ENCODE data around the gene JAM2.

JAM2 gene

DNA sequence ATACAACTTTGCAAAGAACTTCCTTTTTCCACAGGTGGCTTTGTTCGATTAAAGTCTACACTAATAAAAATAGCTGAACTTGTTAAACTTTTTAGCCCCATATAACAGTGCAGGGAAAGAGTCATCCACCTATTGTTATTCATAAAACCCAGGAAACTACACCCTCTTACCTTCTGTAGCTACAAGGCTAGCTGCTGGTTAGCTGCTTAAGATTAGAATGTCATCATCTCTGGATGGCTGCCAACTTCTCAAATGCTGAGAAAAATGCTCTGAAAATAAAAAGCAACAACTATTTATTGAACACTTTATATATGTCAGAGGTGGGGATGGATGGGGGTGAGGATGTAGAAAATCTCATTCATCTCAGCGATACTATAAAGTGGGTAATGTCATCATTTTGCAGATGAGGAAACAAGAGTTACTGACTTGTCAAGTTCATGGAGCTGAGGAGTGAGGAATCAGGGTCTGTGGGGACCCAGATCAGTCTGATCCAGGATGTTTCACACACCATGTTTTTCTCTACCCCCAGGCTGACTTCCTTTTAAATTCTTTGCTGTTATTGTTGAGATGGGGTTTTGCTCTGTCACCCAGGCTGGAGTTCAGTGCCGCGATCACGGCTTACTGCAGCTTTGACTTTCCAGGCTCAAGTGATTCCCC lies 78.6 kb downstream of the JAM2 start:
- no peak for DNase-seq (ENCODE audit: low spot score)
- no peak for FAIRE-seq

DNA sequence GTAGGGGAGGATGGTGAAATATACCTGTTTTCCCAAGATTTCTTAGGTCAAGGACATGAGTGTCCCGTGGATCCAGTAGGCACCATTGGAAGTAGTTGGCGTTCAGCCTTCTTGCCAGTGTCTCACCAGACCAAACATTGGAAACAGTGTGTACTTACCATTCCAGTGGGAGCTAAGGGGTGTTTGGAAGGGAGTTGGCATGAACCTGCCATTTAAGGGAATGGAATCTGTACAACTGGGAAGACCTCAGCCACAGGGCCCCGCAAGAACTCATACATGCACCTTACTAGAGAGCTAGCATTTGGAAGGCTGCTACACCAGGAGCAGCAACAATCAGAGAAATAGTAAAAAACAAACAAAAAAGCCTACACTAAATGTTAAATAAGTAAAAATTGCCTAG lies 82.9 kb downstream of the JAM2 start:
- FAIRE-seq (no peak), DNase-seq (ENCODE audit: low spot score) (no peak)

DNA sequence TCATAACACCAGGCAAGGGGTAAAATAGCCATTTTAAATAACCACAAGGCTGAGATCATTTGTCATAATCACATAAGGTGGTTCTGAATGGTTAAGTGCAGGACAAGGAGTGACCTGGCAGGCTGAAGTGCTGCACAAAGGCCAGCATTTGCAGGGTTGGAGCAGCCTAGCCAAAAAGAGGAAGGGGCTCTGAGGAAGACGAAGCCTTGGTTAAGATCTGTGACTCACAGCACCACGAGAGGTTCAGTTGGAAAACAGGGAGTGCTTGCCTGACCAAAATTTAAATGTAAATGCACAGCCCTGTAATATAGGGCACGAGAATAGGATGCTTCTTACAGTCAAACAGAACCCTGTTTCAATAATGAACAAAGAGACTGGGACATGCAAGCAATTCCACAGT lies 83.6 kb downstream of the JAM2 start:
- no peak for DNase-seq (ENCODE audit: low spot score)
- no peak for FAIRE-seq

DNA sequence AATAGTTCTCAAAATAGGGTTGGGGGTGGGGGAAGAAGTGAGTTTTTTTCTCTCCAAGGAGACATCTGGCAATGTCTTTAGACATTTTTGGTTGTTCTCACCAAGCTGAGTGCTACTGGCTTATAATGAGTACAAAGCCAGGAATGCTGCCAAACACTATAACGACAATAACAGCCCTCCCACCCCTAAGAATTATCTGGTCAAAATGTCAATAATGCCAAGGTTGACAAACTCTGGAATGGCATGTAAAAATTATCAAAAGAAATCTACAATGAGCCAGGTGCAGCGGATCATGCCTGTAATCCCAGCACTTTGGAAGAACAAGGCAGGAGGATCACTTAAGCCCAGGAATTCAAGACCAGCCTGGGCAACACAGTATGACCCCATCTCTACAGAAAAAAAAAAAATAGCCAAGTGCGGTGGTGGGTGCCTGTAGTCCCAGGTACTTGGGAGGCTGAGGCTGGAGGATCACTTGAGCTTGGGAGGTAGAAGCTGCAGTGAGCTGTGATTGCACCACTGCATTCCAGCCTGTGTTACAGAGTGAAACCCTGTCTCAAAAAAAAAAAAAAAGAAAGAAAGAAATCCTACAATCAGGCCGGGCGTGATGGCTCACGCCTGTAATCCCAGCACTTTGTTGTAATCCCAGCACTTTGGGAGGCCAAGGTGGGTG lies 93.2 kb downstream of the JAM2 start:
- FAIRE-seq (no peak), DNase-seq (ENCODE audit: low spot score) (no peak)

DNA sequence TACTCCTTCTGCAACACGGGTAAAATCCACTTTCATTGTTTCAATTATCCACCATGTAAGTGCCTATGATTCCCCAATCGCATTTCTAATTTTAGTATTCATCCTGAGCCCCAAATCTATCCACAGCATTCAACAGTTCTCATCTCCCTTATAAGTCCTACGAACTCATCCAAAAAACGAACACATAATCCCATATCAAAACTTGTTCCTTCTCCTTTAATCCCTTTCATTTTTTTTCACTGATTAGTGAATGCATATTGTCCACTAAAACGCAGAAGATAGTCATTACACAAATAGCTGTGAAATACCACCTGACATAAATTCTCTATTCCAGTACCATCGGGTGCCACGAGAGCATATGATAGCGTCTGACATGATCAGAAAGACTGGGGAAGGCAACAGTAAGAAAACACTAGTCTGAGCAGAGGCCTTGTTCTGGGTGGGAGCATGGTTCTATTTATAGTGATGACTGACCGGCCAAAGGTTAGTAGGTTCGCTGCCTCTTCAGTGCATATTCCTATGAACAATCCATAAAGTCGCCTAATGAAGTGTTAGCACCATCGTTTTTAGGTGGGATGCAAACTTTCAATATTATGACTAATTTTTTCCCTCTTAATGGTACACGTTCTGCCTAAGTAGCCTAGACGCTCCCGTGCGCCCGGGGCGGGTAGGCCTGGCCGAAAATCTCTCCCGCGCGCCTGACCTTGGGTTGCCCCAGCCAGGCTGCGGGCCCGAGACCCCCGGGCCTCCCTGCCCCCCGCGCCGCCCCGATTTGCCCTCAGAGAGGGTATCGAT lies 95.0 kb downstream of the JAM2 start:
- peak; percentile 26 for DNase-seq (ENCODE audit: low spot score)
- FAIRE-seq = no peak

DNA sequence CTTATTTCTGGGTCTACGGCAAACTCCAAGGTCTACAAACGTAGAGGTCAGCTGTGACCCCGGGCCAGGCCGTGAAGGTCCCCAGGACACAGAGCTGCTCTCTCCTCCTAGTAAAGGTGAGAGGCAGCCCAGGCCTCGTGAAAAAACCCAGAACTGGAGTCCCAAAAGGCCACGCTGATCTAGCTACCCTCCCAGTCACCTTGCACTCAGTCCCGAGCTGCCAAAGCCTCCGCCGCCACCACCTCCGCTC lies 95.5 kb downstream of the JAM2 start:
- DNase-seq (ENCODE audit: low spot score) = no peak
- no peak for FAIRE-seq

DNA sequence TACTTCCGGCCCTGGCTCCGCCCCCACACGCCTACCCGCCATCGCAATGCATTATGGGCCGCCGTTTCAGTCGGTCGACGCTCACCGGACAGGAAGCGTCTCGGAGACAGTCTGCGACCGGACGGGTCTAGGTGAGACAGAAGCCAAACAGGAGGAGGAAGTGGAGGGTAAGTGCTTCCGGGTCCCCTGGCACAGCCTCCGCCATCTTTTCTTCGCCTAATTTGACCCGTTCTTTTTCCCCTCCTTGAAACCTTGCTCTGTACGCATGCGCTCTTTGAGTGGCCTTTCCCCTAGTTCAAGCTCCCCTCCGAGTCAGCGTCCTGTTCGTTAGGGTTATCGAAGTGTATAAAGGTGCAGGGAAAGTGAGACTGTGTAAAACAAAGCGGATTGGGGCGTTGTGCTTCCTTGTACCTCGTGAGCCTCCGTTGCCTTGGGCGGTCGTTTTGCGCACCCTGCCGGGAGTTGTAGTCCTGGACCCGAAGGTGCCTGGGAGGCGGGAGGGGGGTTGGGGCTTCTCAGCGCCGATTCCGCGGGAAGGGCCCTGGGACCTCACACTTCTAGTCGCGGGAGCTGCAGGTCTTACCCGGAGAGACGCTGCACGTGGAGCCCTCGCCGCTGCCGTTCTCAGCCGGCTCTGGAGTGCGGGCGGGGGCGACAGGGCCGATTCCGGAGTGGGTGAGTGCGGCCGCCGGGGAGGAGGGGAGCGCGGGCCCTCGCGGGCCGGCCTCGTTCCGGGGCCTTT lies 96.0 kb downstream of the JAM2 start, which contains the start of the genes ATP5PF and GABPA:
ATP5PF (minus strand) TSS at position 1 of the 742 bp plus-strand sequence. CDS start 5,110 bp downstream, outside the sequence.
GABPA (plus strand) TSS at position 69 of the 742 bp plus-strand sequence. CDS start 6,627 bp downstream, outside the sequence.
- FAIRE-seq = peak; percentile 89

DNA sequence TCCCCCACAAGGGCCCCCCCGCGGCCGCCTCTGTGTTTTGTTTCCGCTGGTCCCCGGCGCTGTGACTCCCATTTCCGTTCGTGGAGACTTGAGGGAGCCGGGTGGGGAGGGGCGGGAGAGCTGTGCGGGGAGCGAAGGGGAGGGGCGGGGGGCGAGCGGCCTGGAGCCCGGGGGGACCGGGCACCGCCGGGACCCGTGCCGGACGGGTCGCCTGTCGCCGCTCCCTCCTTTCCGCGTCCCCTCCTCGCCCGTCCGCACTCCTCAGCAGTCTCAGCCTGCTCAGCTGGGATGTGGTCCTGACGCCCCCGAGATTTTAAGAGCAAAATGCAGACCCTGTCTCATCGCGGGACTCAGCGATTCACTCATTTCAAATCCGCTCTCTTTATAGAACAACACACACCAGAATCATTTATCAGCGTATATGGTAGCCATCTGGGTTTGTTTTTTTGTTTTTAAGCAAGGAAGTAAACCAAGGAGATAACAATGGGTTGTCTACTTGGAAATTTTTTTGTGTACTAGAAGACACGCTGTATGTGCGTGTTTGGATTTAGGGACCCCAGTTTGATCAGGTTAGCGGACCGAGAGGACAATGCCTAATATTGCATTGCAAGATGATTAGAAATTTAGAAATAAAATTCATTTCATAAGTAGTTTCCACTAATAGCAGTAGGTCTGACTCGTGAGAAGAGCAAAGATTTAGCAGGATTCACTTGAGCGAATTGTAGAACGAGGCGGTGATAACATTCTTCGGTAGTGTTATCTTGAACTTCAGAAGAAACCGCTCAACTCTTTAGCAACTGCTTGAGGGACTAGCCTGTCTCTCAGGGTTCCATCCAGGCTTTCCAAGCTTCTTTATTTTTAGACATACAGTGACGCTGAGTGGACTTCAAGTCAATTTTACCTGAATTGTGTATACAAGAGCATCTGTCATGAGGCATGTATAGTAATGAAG lies 96.9 kb downstream of the JAM2 start:
- no peak for FAIRE-seq

More for the DNA sequence above, 96.0 kb downstream of the JAM2 start, which contains the start of the genes ATP5PF and GABPA:
- DNase-seq (ENCODE audit: low spot score) = peak; percentile 97

DNA sequence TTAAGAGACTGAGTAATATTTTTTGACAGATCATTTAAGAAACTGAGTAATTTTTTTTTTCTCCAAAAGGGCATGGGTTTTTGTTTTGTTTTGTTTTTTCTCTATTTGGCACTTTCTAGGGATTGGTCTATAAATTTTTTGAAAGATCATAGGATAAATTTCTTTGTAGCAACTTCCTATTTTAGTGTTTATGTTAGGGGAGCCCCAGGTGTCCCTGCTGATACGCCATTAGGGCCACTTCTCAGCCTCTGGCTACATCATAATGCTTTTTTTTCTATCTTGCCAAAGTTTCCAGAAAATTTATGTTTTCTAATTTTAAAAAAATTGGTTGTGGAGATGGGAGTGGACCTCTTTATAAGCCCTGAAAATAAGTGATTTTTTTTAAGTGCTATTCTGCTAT lies 98.4 kb downstream of the JAM2 start:
- no peak for DNase-seq (ENCODE audit: low spot score)
- no peak for FAIRE-seq

More for the DNA sequence above, 96.9 kb downstream of the JAM2 start:
- peak; percentile 60 for DNase-seq (ENCODE audit: low spot score)

DNA sequence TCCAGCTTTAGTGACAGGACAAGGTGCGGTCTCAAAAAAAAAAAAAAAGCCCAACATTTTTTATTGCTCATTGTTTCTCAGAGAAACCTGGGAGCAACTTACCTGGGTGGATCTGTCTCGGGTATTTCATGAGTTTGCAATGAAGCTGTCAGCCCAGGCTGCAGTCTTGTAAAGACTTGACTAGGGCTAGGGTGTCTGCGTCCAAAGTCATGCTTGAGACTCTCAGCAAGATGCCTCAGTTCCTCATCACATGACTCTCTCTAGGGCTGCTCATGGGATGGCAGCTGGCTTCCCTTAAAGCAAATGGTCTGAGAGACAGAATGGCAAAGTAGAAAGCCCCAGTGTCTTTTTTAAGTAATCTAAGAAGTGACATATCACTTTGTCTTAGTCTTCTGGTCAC lies 103.8 kb downstream of the JAM2 start:
- DNase-seq (ENCODE audit: low spot score) (no peak), FAIRE-seq (no peak)

DNA sequence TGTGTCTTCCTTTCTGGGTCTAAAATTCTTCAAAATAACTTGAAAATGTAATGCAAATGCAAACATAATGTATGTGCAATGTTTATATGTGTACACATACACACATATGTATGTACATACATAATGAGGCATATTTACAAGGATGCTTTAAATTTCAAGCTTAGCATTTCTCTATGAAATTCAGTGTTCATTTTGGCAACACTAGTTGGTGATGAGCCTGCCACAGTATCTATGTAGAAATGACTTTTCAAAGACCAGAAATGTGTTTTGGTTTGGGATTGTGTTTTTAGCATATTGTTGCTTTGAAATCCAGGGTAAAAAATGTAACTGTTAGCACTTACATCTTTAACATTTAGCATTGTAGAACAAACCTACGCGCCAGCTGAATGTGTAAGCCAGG lies 105.8 kb downstream of the JAM2 start:
- no peak for DNase-seq (ENCODE audit: low spot score)
- FAIRE-seq = no peak

DNA sequence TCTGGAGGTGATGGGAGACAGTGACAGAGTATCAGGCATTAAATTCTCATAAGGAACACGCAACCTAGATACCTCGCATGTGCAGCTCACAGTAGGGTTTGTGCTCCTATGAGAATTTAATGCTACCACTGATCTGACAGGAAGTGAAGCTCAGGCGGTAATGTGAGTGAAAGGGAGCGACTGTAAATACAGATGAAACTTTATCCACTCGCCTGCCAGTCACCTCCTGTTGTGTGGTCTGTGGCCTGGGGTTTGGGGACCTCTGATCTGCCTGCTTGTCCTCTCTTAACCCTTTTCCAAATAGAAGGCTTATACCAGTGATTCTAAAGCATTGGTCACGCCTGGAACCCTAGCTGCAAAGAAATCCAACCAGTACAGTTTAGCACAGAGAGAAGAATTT lies 111.0 kb downstream of the JAM2 start:
- DNase-seq (ENCODE audit: low spot score) (no peak), FAIRE-seq (no peak)

DNA sequence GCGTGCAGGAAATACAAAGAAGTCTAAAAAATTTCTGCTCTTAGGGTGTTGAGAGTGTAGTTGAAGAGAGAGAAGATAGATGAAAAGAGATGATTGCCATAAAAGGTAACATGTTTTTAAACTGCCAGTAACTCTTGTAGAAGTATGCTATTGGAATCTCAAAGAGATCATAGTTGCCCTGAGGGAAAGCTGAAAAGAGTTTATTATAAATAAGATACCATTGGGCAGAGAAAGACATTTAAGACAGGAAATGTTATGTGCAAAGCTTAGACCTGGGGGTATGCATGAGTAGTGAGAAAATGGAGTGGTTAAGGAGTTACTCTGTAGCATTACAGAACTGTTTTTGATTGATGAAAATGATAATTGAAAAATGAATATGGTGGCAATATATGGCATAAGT lies 113.4 kb downstream of the JAM2 start:
- no peak for FAIRE-seq
- no peak for DNase-seq (ENCODE audit: low spot score)

DNA sequence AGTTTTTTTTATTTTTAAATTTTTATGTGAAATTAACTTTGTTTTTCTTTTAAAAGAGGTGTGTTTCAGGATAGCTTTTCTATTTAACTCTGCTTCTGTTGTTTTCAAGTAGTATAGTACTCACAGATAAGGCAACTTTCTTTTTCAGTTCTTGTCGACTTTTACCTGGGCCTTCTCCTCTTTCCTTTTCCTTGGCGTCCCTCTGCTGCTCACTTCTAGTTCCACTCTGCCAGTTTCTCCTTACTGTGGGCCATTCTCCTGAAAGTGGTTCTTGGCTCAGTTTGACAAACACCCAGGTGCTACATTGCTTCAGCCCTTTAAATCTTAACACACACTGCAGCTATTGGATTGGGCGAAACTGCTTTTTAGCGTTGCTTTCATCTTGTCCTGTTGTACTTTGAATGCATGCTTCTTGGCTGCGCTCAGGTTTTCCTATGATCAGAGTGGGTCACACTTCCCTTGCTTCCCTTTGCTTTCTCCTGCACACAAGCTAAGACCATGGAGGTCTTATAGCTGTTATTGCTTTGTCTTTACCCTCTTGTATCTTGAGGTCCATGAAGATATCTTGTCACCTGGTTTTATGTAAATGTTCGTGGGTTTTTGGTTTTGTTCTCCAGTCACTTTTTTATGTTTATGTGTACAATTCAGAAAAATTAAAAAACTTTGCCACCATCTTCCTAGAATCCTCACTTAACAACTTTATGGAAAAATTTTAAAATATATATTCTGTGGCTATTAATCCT lies 117.3 kb downstream of the JAM2 start:
- no peak for FAIRE-seq
- DNase-seq (ENCODE audit: low spot score) = no peak

DNA sequence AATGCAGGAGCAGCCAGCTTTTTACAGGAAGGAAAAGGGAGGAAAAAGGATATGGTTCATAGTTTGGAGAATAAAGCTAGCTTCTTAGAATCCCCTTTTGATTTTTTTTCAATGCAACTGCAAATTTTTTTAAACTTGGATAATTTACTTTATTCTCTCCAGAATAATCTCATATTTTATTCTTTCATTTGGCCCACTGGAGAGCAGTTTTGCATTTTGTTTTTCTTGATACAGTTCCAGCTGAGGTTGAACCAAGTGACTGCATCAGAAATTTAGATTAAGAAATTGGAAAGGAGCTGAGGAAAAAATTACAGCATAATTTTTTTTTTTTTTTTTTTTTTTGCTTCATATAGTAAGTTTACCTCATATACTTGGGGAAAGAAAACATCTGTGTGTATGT lies 118.5 kb downstream of the JAM2 start:
- FAIRE-seq (no peak), DNase-seq (ENCODE audit: low spot score) (no peak)

DNA sequence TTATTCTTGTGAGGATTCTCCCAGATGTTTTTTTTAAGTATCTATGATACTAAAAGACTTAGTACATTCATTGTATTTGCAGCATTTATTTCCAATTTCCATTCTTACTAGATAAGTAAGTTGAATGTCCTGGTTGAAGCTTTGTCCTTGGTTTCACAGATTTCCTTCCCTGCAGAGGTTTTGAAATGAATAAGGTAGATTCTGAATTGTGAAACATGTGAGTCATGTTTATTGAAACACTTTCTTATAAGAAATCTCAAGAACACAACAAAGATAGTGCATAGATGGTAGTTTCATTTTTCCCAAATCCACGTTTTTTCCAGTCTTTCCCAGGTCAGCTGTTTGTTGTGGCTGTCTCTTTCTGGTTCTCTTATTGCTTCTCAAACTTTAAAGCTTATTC lies 120.5 kb downstream of the JAM2 start:
- DNase-seq (ENCODE audit: low spot score) (no peak), FAIRE-seq (no peak)

DNA sequence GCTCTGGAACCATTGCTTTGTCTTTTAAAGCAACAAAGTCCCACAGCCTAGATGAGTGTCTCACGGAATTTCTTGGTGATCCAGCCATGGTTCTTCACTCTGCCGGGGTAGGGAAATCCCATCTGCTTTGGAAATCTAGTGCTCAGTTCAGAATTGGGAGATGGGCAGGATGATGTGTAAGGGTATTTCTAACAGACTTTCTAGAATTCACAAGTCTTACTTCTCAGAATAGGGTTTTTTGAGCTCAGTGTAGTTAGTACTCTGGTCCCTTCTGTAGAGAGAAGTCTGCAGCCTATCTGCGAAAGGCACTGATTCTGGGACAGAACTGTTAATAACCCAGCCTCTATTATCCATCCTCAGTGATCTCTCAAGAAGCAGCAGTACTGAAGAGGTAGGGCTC lies 121.0 kb downstream of the JAM2 start:
- DNase-seq (ENCODE audit: low spot score) = no peak
- no peak for FAIRE-seq

DNA sequence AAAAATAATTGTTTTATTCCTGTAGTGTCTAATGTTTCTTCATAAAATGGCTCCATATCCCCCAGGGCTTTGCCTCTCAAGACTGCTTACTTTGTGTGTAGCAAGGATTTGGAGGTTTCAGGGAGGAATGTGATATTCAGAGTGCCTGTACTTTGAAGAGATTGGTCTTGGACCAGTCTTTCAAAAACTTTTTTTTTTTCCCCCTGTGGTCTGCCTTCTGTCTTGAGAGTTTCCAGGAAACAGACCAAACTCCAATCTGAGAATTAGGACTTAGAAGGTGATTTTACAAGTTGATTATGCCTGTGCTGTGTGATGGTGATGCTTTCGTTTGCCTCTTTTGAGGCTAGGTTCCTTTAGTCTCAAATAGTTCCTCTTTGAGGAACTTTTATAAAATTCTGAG lies 121.6 kb downstream of the JAM2 start:
- DNase-seq (ENCODE audit: low spot score) (no peak), FAIRE-seq (no peak)

DNA sequence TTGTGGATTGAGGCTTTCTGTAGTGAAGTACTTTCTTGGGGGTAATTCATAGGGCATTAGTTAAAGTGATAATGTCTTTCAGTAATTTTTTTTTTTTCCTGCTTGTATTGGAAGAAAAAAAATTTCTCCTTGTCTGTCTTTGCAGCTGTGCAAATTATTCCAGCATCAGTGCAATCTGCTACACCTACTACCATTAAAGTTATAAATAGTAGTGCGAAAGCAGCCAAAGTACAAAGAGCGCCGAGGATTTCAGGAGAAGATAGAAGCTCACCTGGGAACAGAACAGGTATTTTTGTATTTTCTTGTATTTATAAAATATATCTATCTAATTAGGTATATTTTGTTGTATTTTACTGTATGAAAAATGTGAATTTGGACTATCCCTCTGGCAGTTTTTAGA lies 125.0 kb downstream of the JAM2 start:
- DNase-seq (ENCODE audit: low spot score) (no peak), FAIRE-seq (no peak)

Data from RCC 7860 (cell line).